ENCODE data around the gene SLC8B1.

- TF ChIP-seq EZH2 (IDR thresholded peaks at IDR 0.05) = no peak
- TF ChIP-seq POLR2AphosphoS5 (IDR thresholded peaks at IDR 0.05; ENCODE audit: borderline replicate concordance, low read depth, low read length) = no peak
These were observed 30.9 kb upstream of the SLC8B1 start for GRCh38 chr12:113365639-113366395.
